ENCODE results near the gene SLC1A7. TPM values are rescaled to one million over a fixed set of nuclear protein-coding genes. Genes with fewer than 3 reads are reported as not detected.
A peak's percentile ranks its signal among the peaks of the same experiment; 100 is the strongest.

The SLC1A7 gene
- total and polyA plus RNA-seq, 3 donors from 2014 or later, result 0.32 to 1.2 (median 0.47) TPM

DNA sequence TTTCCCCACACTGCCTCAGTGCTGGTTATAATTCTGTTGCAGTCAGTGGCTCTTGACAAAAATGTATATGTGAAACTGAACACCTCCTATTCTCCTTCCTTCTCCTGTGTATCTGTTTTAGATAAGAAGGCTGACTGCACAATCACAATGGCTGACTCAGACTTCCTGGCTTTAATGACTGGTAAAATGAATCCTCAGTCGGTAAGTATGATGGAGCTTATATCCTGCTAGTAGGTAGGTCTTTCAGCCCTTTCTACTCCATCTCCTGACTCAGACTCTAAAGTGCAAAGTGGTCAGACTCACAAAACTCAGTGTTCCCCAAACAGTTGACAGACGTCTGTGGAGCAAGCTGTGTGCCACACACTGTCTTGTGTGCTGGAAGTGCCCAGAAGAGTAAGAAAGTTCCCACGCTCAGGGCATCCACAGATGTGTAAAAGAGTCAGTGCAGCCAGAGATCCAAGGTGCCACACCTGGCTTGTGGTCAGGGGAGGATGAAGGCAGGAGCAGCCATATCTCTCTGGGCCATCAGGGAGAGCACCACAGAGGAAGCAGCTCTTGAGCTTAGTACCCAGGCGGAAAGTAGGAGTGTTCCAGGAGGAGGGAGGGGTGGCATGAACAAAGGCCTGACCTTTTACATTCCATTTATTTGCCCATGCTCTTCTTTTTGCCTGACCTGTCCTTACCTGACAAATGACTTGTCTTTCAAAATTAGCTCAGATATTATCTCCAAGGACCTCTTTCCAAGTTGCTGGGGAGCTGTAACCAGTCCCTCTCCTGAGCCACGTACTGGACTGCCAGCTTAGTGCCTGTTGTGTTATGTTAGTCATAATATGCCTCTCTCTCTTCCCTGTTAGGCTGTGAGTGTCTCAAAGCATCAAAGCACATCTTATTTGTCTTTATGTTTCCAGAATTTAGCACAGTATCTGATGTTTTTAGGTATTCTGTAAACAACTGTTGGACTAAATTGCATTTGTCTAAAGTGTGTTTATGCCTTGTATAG, 94.4 kb downstream of the SLC1A7 start:
- no peak for TF ChIP-seq POLR2A (IDR thresholded peaks at IDR 0.05)
- TF ChIP-seq, protein P1, sequence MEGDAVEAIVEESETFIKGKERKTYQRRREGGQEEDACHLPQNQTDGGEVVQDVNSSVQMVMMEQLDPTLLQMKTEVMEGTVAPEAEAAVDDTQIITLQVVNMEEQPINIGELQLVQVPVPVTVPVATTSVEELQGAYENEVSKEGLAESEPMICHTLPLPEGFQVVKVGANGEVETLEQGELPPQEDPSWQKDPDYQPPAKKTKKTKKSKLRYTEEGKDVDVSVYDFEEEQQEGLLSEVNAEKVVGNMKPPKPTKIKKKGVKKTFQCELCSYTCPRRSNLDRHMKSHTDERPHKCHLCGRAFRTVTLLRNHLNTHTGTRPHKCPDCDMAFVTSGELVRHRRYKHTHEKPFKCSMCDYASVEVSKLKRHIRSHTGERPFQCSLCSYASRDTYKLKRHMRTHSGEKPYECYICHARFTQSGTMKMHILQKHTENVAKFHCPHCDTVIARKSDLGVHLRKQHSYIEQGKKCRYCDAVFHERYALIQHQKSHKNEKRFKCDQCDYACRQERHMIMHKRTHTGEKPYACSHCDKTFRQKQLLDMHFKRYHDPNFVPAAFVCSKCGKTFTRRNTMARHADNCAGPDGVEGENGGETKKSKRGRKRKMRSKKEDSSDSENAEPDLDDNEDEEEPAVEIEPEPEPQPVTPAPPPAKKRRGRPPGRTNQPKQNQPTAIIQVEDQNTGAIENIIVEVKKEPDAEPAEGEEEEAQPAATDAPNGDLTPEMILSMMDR (IDR thresholded peaks at IDR 0.05), result no peak
- Histone ChIP-seq H3K9me3 (no peaks in the 10 kb centered on the region), H3K4me3 (no peak overlapping the region), H3K27me3 (no peaks in the 10 kb centered on the region), H3K27ac (peak overlapping the region in 1 of 2 donors; percentile 50), H3K4me1 (peaks cover 20% of the 10 kb centered on the region), H3K36me3 (ENCODE audit: low read depth, missing control alignments) (no peaks in the 10 kb centered on the region)
- intact Hi-C loops (cut with DNase I; ENCODE audit: low total_unique reads), result no loop called here
- no peak for DNase-seq
- WGBS, 2 donors, result 58 to 72% methylated on average over 5 of the region's 5 CpGs

DNA sequence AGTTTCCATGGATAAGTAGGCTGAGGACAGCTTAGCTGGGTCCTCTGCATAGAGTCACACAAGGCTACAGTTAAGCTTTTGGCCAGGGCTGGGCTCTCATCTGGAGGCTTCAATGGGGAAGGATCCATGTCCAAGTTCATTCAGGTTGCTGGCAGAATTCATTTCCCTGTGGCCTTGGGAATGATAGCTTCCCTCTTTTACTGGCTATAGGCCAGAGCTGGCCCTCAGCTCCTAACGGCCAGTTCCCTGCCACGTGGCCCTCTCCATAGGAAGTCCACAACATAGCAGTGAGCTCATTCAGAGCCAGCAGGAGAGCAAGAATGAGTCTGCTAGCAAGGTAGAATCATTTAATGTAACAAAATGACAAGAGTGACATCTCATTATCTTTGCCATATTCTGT, 95.5 kb downstream of the SLC1A7 start:
- DNase-seq, result peak; percentile 68
- intact Hi-C loops (cut with DNase I; ENCODE audit: low total_unique reads), result no loop called here

DNA sequence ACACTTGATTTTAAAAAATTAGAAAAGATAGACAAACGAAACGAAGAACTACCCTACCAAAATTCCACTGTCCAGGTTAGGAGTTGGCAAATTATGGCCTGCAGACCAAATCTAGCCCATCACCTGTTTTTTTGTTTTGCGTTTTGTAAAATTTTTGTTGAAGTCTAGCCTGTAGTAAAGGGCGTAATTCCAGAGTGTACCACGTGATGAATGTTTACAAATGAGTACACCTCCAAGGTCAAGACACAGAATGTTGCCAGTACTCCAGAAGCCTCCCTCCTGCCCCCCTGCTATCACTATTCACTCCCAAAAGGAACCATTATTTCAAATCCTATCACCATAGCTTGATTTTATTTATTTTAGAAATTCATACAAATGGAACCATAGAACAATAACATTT, 97.5 kb downstream of the SLC1A7 start:
- Histone ChIP-seq H3K36me3 (ENCODE audit: low read depth, missing control alignments) (no peaks in the 10 kb centered on the region), H3K4me1 (peaks cover 15% of the 10 kb centered on the region), H3K27me3 (no peaks in the 10 kb centered on the region), H3K4me3 (no peak overlapping the region), H3K9me3 (no peaks in the 10 kb centered on the region), H3K27ac (no peak overlapping the region)
- no peak for DNase-seq
- 57 to 82% methylated on average over 5 of the region's 5 CpGs for WGBS, 2 donors
- intact Hi-C loops (cut with DNase I; ENCODE audit: low total_unique reads), result no loop called here
- TF ChIP-seq, protein P1 (IDR thresholded peaks at IDR 0.05), result no peak
- no peak for TF ChIP-seq POLR2A (IDR thresholded peaks at IDR 0.05)

More for the DNA sequence above, 95.5 kb downstream of the SLC1A7 start:
- Histone ChIP-seq H3K27ac (no peak overlapping the region), H3K4me3 (no peak overlapping the region), H3K4me1 (peaks cover 20% of the 10 kb centered on the region), H3K36me3 (ENCODE audit: low read depth, missing control alignments) (no peaks in the 10 kb centered on the region), H3K27me3 (no peaks in the 10 kb centered on the region), H3K9me3 (no peaks in the 10 kb centered on the region)
- TF ChIP-seq, protein P1 (IDR thresholded peaks at IDR 0.05), result no peak
- TF ChIP-seq POLR2A (IDR thresholded peaks at IDR 0.05), result no peak
- WGBS, 2 donors, result 17 to 29% methylated on average over 2 of the region's 2 CpGs

DNA sequence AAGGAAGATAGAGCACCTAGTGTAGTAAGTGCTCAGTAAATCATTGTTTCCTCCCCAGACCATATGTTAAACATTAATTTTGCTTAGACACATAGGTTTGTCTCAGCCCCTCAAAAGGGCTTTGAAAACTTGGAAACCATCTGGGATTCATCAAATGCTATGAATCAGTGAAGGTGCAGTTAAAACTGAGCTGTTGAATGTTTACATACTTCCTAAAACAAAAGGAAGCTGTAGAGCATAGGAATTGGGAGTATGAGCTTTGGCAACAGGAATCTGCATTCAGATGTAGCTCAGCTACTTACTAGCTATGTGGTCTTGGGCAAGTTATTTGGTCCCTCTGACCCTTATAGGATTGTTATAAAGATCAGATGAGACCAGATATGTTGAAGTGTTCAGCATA, 99.2 kb downstream of the SLC1A7 start:
- no peak overlapping the region for H3K4me3 ChIP-seq
- H3K27ac ChIP-seq, result no peak overlapping the region
- DNase-seq, result no peak
- H3K36me3 ChIP-seq (ENCODE audit: low read depth, missing control alignments), result no peaks in the 10 kb centered on the region
- intact Hi-C loops (cut with DNase I; ENCODE audit: low total_unique reads), result no loop called here
- H3K9me3 ChIP-seq, result no peaks in the 10 kb centered on the region
- no peak for TF ChIP-seq POLR2A (IDR thresholded peaks at IDR 0.05)
- TF ChIP-seq, protein P1 (IDR thresholded peaks at IDR 0.05), result no peak
- H3K27me3 ChIP-seq, result no peaks in the 10 kb centered on the region
- peaks cover 11% of the 10 kb centered on the region for H3K4me1 ChIP-seq

Measured in testis (tissue), 3 donors.